GM23338 (cell line): ENCODE measurements around the gene CSRNP3. TPM values are rescaled to one million over a fixed set of nuclear protein-coding genes. Genes with fewer than 3 reads are reported as not detected.
A peak's percentile ranks its signal among the peaks of the same experiment; 100 is the strongest.

Experiments used
- ATAC-seq: fragments of 200-7000 bp; cut with Tn5 transposase; 3 replicates; pipeline ENCODE4 v1.9.1; 2020
- DNase-seq: peaks from one replicate; pipeline ENCODE4 v3.0.0-alpha.2; 2015; ENCODE audit warnings: low spot score
- H2AFZ ChIP-seq: fragments of 200-600 bp; sonication (generic); 2 replicates; pipeline ENCODE4 v1.8.0; 2016; ENCODE audit warnings: antibody characterized with exemption, mild to moderate bottlenecking, moderate library complexity
- H3F3A ChIP-seq: fragments of 200-600 bp; sonication (generic); replicated peaks from 2 replicates; pipeline ENCODE4 v1.8.0; 2017; ENCODE audit warnings: antibody characterized with exemption, mixed run types, low read depth
- H3K27ac ChIP-seq: fragments of 200-600 bp; sonication (generic); 2 replicates; pipeline ENCODE4 v1.6.1; 2016; ENCODE audit warnings: low read depth
- H3K27me3 ChIP-seq: fragments of 200-600 bp; sonication (generic); 2 replicates; pipeline ENCODE4 v1.8.0; 2016; ENCODE audit warnings: mild to moderate bottlenecking, mixed run types, moderate library complexity; ENCODE audit not compliant: insufficient read depth
- H3K36me3 ChIP-seq: fragments of 200-600 bp; sonication (generic); 2 replicates; pipeline ENCODE4 v1.8.0; 2016; ENCODE audit warnings: mild to moderate bottlenecking; ENCODE audit not compliant: insufficient read depth
- H3K4me1 ChIP-seq: fragments of 200-600 bp; sonication (generic); 2 replicates; pipeline ENCODE4 v1.8.0; 2016; ENCODE audit warnings: mild to moderate bottlenecking, moderate library complexity; ENCODE audit not compliant: insufficient read depth
- H3K4me2 ChIP-seq: fragments of 200-600 bp; sonication (generic); 2 replicates; pipeline ENCODE4 v1.7.1; 2017; ENCODE audit warnings: mixed run types
- H3K4me3 ChIP-seq: fragments of 200-600 bp; sonication (generic); 2 replicates; pipeline ENCODE4 v1.6.1; 2016; ENCODE audit warnings: mixed run types
- H3K79me2 ChIP-seq: fragments of 200-600 bp; sonication (generic); replicated peaks from 2 replicates; pipeline ENCODE4 v1.8.0; 2017; ENCODE audit warnings: mild to moderate bottlenecking; ENCODE audit not compliant: insufficient read depth
- H3K9me2 ChIP-seq: fragments of 200-600 bp; sonication (generic); 2 replicates; pipeline ENCODE4 v1.8.0; 2017; ENCODE audit not compliant: insufficient read depth
- H4K20me1 ChIP-seq: fragments of 200-600 bp; sonication (generic); replicated peaks from 2 replicates; pipeline ENCODE4 v1.8.0; 2017; ENCODE audit warnings: mild to moderate bottlenecking; ENCODE audit not compliant: insufficient read depth
- H3K27ac Mint-ChIP-seq: 2 replicates; pipeline ENCODE4 v1.8.0; 2020; ENCODE audit warnings: inconsistent platforms, mild to moderate bottlenecking, moderate library complexity, mixed read lengths
- H3K27me3 Mint-ChIP-seq: 3 replicates; pipeline ENCODE4 v1.8.0; 2022; ENCODE audit warnings: low read depth, mild to moderate bottlenecking, moderate library complexity, mixed read lengths, inconsistent platforms; ENCODE audit not compliant: insufficient read depth, poor library complexity
- H3K36me3 Mint-ChIP-seq: 3 replicates; pipeline ENCODE4 v1.8.0; 2021; ENCODE audit warnings: low read depth, mild to moderate bottlenecking, inconsistent platforms, moderate library complexity, mixed read lengths
- H3K4me1 Mint-ChIP-seq: 3 replicates; pipeline ENCODE4 v1.8.0; 2020; ENCODE audit warnings: mild to moderate bottlenecking, inconsistent platforms, mixed read lengths
- H3K4me3 Mint-ChIP-seq: 3 replicates; pipeline ENCODE4 v1.8.0; 2021; ENCODE audit warnings: moderate library complexity, mild to moderate bottlenecking, inconsistent platforms, mixed read lengths
- H3K9me3 Mint-ChIP-seq: 3 replicates; pipeline ENCODE4 v1.8.0; 2020; ENCODE audit warnings: moderate library complexity, mild to moderate bottlenecking, inconsistent platforms, mixed read lengths
- CREB1 ChIP-seq: fragments of 250-450 bp; sonication (Bioruptor Pico); IDR thresholded peaks from 2 replicates; pipeline ENCODE4 v1.5.0; 2020; ENCODE audit warnings: low read depth, mild to moderate bottlenecking, moderate library complexity
- ETS1 ChIP-seq: IDR thresholded peaks from 2 replicates; pipeline ENCODE4 v1.6.1; 2016; ENCODE audit warnings: antibody characterized with exemption
- EZH2 ChIP-seq: fragments of 200-600 bp; sonication (generic); IDR thresholded peaks from one replicate; pipeline ENCODE4 v1.8.0; 2017; ENCODE audit warnings: antibody characterized with exemption, mild to moderate bottlenecking, low read depth; ENCODE audit not compliant: unreplicated experiment
- EZH2phosphoT487 ChIP-seq: fragments of 200-600 bp; sonication (generic); IDR thresholded peaks from one replicate; pipeline ENCODE4 v1.8.1; 2018; ENCODE audit warnings: antibody characterized with exemption; ENCODE audit not compliant: unreplicated experiment
- JUNB ChIP-seq: IDR thresholded peaks from one replicate; pipeline ENCODE4 v1.6.1; 2016; ENCODE audit warnings: antibody characterized with exemption; ENCODE audit not compliant: unreplicated experiment
- NANOG ChIP-seq: IDR thresholded peaks from 2 replicates; pipeline ENCODE4 v1.6.1; 2016; ENCODE audit warnings: antibody characterized with exemption, borderline replicate concordance
- POLR2AphosphoS5 ChIP-seq: IDR thresholded peaks from 2 replicates; pipeline ENCODE4 v1.6.1; 2016; ENCODE audit warnings: antibody characterized with exemption, low read depth
- ZNF114 ChIP-seq: fragments of 250-450 bp; sonication (Bioruptor Pico); IDR thresholded peaks from 2 replicates; pipeline ENCODE4 v1.5.0; 2020; ENCODE audit warnings: mild to moderate bottlenecking, moderate library complexity
- ZNF331 ChIP-seq: fragments of 250-450 bp; sonication (Bioruptor Pico); IDR thresholded peaks from 2 replicates; pipeline ENCODE4 v1.5.0; 2020; ENCODE audit warnings: low read depth, mild to moderate bottlenecking, moderate library complexity
- ZNF462 ChIP-seq: fragments of 250-450 bp; sonication (Bioruptor Pico); IDR thresholded peaks from 2 replicates; pipeline ENCODE4 v1.5.0; 2020; ENCODE audit warnings: mild to moderate bottlenecking, moderate library complexity
- polyA plus RNA-seq: library from polyadenylated mRNA; unstranded; fragments of >200 nt; fragmentation: Nextera tagmentation; extraction: Ambion mirVana; gene quantifications from 2 replicates; pipeline ENCODE4 v1.2.1, GENCODE V29; 2016
- total RNA-seq: library from RNA; depleted of rRNA; stranded (reverse); fragments of >200 nt; shearing (Covaris generic); gene quantifications from 2 replicates; pipeline ENCODE4 v1.2.3, GENCODE V29; 2014
- TF ChIP-seq, protein P1 (sequence below): IDR thresholded peaks from one replicate; pipeline ENCODE4 v1.6.1; 2018; ENCODE audit warnings: antibody characterized with exemption; ENCODE audit not compliant: unreplicated experiment

CSRNP3 gene
- total and polyA plus RNA-seq, 2 experiments from 2014 or later = 3.8 to 6.8 TPM

DNA sequence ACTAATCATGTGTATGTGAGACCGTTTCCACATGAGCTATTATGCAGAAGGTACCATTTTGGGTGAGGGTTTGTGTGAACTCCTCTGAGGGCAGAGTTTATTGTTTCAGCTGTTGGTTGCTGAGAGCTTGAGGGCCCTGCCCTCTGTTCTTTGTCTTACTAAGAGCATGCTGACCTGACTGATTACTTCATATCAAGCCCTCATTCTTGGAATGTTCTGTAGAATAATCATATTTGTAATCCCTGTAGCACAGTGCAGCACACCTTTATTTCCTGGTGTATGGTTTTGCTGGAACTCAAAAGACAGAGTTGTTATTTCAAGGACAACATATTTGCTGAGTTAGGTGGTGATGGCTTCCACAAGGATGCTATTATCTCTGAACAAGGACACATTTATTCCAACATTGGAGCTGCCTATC lies 206.1 kb downstream of the CSRNP3 start:
- Histone ChIP-seq H3K4me1 (no peaks in the 10 kb centered on the region), H3K27ac (no peak overlapping the region), H3K36me3 (peaks cover 2% of the 10 kb centered on the region; the same call in 1 of the 2 replicates), H4K20me1 (no peaks in the 10 kb centered on the region), H3K27me3 (no peaks in the 10 kb centered on the region), H3K4me3 (no peak overlapping the region), H3F3A (no peaks in the 10 kb centered on the region), H3K79me2 (no peaks in the 10 kb centered on the region), H2AFZ (no peak overlapping the region), H3K9me2 (0 out of 2 replicates have a peak, but pooled peaks cover 3% of the 10 kb centered on the region), H3K4me2 (no peak overlapping the region)
- Mint-ChIP-seq H3K27ac (no peak overlapping the region), H3K27me3 (no peaks in the 10 kb centered on the region), H3K36me3 (peaks cover 18% of the 10 kb centered on the region), H3K9me3 (peaks cover 15% of the 10 kb centered on the region), H3K4me1 (peaks cover 10% of the 10 kb centered on the region), H3K4me3 (no peak overlapping the region)
- DNase-seq (no peak), ATAC-seq (no peak)
- no peak for TF ChIP-seq POLR2AphosphoS5
- no peak for TF ChIP-seq NANOG
- no peak for TF ChIP-seq CREB1 (CRISPR knock-in tag)
- TF ChIP-seq ETS1 = no peak
- no peak for TF ChIP-seq EZH2phosphoT487
- TF ChIP-seq EZH2 = no peak

- Mint-ChIP-seq H3K4me1 (peaks cover 22% of the 10 kb centered on the region), H3K27ac (peak overlapping the region; percentile 54; the same call in 1 of the 2 replicates), H3K27me3 (no peaks in the 10 kb centered on the region), H3K36me3 (no peaks in the 10 kb centered on the region), H3K9me3 (no peaks in the 10 kb centered on the region), H3K4me3 (no peak overlapping the region)
- Histone ChIP-seq H3F3A (no peaks in the 10 kb centered on the region), H2AFZ (no peak overlapping the region), H3K4me3 (no peak overlapping the region), H3K27me3 (no peaks in the 10 kb centered on the region), H3K4me2 (no peak overlapping the region), H3K4me1 (peaks cover 12% of the 10 kb centered on the region), H3K79me2 (no peaks in the 10 kb centered on the region), H4K20me1 (no peaks in the 10 kb centered on the region), H3K9me2 (no peaks in the 10 kb centered on the region), H3K36me3 (no peaks in the 10 kb centered on the region), H3K27ac (no peak overlapping the region)
- peak; percentile 27 for DNase-seq
- ATAC-seq = no peak
- TF ChIP-seq JUNB (no peak), EZH2 (no peak), ZNF114 (no peak), POLR2AphosphoS5 (no peak), ZNF462 (no peak), ZNF331 (CRISPR knock-in tag) (no peak), CREB1 (CRISPR knock-in tag) (no peak)
- TF ChIP-seq, protein P1, sequence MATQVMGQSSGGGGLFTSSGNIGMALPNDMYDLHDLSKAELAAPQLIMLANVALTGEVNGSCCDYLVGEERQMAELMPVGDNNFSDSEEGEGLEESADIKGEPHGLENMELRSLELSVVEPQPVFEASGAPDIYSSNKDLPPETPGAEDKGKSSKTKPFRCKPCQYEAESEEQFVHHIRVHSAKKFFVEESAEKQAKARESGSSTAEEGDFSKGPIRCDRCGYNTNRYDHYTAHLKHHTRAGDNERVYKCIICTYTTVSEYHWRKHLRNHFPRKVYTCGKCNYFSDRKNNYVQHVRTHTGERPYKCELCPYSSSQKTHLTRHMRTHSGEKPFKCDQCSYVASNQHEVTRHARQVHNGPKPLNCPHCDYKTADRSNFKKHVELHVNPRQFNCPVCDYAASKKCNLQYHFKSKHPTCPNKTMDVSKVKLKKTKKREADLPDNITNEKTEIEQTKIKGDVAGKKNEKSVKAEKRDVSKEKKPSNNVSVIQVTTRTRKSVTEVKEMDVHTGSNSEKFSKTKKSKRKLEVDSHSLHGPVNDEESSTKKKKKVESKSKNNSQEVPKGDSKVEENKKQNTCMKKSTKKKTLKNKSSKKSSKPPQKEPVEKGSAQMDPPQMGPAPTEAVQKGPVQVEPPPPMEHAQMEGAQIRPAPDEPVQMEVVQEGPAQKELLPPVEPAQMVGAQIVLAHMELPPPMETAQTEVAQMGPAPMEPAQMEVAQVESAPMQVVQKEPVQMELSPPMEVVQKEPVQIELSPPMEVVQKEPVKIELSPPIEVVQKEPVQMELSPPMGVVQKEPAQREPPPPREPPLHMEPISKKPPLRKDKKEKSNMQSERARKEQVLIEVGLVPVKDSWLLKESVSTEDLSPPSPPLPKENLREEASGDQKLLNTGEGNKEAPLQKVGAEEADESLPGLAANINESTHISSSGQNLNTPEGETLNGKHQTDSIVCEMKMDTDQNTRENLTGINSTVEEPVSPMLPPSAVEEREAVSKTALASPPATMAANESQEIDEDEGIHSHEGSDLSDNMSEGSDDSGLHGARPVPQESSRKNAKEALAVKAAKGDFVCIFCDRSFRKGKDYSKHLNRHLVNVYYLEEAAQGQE = no peak
These were observed 209.4 kb downstream of the CSRNP3 start for GRCh38 chr2:165678882-165679281.
